IPS-15b (cell line): ENCODE measurements around the gene LDLRAD4.

Experiments
- H3K27me3 ChIP-seq: one replicate; pipeline ENCODE4 v1.6.1; 2013; ENCODE audit warnings: low read length; ENCODE audit not compliant: control insufficient read depth, insufficient read depth
- H3K36me3 ChIP-seq: one replicate; pipeline ENCODE4 v1.6.1; 2013; ENCODE audit warnings: low read length; ENCODE audit not compliant: control insufficient read depth, insufficient read depth
- H3K4me1 ChIP-seq: one replicate; pipeline ENCODE4 v1.6.1; 2013; ENCODE audit warnings: mild to moderate bottlenecking, low read length; ENCODE audit not compliant: control insufficient read depth, insufficient read depth
- H3K4me3 ChIP-seq: one replicate; pipeline ENCODE4 v1.5.1; 2013; ENCODE audit warnings: low read depth, low read length
- H3K9ac ChIP-seq: one replicate; pipeline ENCODE4 v1.6.1; 2013; ENCODE audit warnings: low read depth, mild to moderate bottlenecking, low read length
- H3K9me3 ChIP-seq: one replicate; pipeline ENCODE4 v1.6.1; 2013; ENCODE audit warnings: mild to moderate bottlenecking, low read length; ENCODE audit not compliant: control insufficient read depth, insufficient read depth

The LDLRAD4 gene

DNA sequence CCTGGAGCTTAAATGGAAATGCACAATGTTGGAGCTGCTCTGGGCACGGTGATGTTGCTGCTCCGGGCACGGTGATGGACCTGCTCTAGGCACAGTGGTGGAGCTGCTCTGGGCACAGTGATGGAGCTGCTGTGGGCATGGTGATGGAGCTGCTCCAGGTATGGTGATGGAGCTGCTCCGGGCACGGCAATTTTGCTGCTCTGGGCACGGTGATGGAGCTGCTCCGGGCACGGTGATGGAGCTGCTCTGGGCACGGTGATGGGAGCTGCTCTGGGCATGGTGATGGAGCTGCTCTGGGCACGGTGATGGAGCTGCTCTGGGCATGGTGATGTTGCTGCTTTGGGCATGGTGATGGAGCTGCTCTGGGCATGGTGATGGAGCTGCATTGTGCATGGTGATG, 79.7 kb downstream of the LDLRAD4 start:
- no peaks in the 10 kb centered on the region for H3K36me3 ChIP-seq
- no peak overlapping the region for H3K9ac ChIP-seq
- H3K4me1 ChIP-seq: no peaks in the 10 kb centered on the region
- H3K27me3 ChIP-seq: no peaks in the 10 kb centered on the region
- H3K4me3 ChIP-seq: no peak overlapping the region
- H3K9me3 ChIP-seq: no peaks in the 10 kb centered on the region

GRCh38 chr18:13300029-13300428, 81.5 kb downstream of the LDLRAD4 start:
- Histone ChIP-seq H3K27me3 (no peaks in the 10 kb centered on the region), H3K4me1 (no peaks in the 10 kb centered on the region), H3K4me3 (no peak overlapping the region), H3K36me3 (no peaks in the 10 kb centered on the region), H3K9ac (no peak overlapping the region), H3K9me3 (no peaks in the 10 kb centered on the region)

GRCh38 chr18:13300796-13301195, 82.2 kb downstream of the LDLRAD4 start:
- no peaks in the 10 kb centered on the region for H3K27me3 ChIP-seq
- no peak overlapping the region for H3K9ac ChIP-seq
- H3K4me1 ChIP-seq: no peaks in the 10 kb centered on the region
- no peaks in the 10 kb centered on the region for H3K36me3 ChIP-seq
- H3K9me3 ChIP-seq: no peaks in the 10 kb centered on the region
- no peak overlapping the region for H3K4me3 ChIP-seq

- no peaks in the 10 kb centered on the region for H3K9me3 ChIP-seq
- no peaks in the 10 kb centered on the region for H3K27me3 ChIP-seq
- no peaks in the 10 kb centered on the region for H3K36me3 ChIP-seq
- no peaks in the 10 kb centered on the region for H3K4me1 ChIP-seq
- H3K4me3 ChIP-seq: no peak overlapping the region
- H3K9ac ChIP-seq: no peak overlapping the region
These were observed 83.5 kb downstream of the LDLRAD4 start for GRCh38 chr18:13302040-13302439.

- Histone ChIP-seq H3K36me3 (no peaks in the 10 kb centered on the region), H3K27me3 (no peaks in the 10 kb centered on the region), H3K4me1 (no peaks in the 10 kb centered on the region), H3K9ac (no peak overlapping the region), H3K9me3 (no peaks in the 10 kb centered on the region), H3K4me3 (no peak overlapping the region)
These were observed 84.1 kb downstream of the LDLRAD4 start for GRCh38 chr18:13302457-13303225.

DNA sequence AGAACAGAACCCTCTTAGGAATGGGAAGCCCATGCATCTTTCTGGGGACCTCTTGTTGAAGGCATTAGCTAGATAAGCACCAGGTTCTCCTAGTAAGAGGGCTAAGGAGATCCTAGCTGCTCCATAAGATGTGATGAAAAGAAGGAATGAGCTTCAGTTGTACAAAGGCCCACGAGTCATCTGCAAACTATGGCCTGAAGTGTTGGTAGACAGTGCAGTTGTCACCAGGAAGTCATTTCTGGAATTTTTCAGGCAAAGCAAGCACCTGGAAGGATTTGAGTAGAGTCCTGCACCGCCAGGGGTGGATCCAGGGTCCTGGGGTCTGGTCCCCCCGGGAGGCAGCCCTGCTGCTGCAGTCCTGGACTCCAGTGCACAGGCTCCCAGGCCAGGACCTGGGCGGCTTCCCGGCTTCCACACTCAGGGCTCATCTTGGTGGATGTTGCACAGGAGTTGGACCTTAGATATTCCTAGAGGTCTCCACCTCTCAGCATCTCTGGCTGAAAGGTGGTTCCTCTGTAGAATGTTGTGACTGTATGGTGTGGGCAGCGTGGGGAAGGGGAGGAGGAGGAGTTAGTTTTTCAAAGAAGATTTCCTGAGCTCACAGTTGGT, 85.3 kb downstream of the LDLRAD4 start:
- Histone ChIP-seq H3K36me3 (no peaks in the 10 kb centered on the region), H3K4me1 (no peaks in the 10 kb centered on the region), H3K9me3 (no peaks in the 10 kb centered on the region), H3K9ac (no peak overlapping the region), H3K27me3 (no peaks in the 10 kb centered on the region), H3K4me3 (no peak overlapping the region)

GRCh38 chr18:13305301-13305700, 86.7 kb downstream of the LDLRAD4 start:
- no peak overlapping the region for H3K4me3 ChIP-seq
- no peak overlapping the region for H3K9ac ChIP-seq
- H3K36me3 ChIP-seq: no peaks in the 10 kb centered on the region
- no peaks in the 10 kb centered on the region for H3K27me3 ChIP-seq
- no peaks in the 10 kb centered on the region for H3K9me3 ChIP-seq
- no peaks in the 10 kb centered on the region for H3K4me1 ChIP-seq

GRCh38 chr18:13306583-13306982, 88.0 kb downstream of the LDLRAD4 start:
- H3K4me3 ChIP-seq: no peak overlapping the region
- no peaks in the 10 kb centered on the region for H3K36me3 ChIP-seq
- H3K9ac ChIP-seq: no peak overlapping the region
- H3K4me1 ChIP-seq: no peaks in the 10 kb centered on the region
- no peaks in the 10 kb centered on the region for H3K9me3 ChIP-seq
- no peaks in the 10 kb centered on the region for H3K27me3 ChIP-seq

- no peaks in the 10 kb centered on the region for H3K4me1 ChIP-seq
- no peaks in the 10 kb centered on the region for H3K27me3 ChIP-seq
- no peak overlapping the region for H3K4me3 ChIP-seq
These were observed 89.8 kb downstream of the LDLRAD4 start for GRCh38 chr18:13308369-13308768.

DNA sequence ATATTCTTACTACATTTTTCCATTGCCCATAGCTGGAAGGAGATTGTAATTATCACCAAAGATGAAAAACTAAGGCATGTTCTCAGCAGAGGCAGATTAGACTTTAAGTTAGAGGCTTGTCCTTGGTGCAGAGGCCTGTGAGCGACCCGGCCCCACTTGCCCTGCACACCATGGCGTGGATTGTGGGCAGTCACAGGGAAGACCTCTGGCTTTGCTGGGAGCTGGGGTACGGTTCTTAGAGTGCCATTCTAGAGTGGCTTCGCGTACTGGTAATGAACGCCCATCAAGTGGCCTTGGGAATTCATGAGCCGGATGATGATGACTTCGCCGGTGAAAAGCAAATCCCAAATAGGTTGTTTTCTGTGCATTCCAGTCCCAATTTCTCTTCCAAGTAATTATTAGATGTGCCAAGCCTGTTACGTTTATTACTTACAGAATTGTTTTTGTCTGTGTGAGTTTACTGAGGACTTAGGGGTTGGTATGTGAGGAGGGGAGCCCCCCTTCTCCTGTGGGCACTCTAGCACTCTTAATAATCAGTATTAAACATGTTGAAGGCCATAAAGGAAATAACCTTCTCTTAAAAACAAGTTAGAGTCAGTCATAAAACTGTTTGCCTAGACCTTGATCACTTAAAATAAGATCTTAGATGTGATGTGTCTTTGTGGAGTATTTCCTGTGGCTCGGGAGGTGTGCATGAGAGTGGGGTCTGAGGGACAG, 90.6 kb downstream of the LDLRAD4 start:
- Histone ChIP-seq H3K27me3 (no peaks in the 10 kb centered on the region), H3K36me3 (no peaks in the 10 kb centered on the region), H3K9me3 (no peaks in the 10 kb centered on the region), H3K4me1 (no peaks in the 10 kb centered on the region), H3K4me3 (no peak overlapping the region), H3K9ac (no peak overlapping the region)

More at GRCh38 chr18:13308369-13308768, 89.8 kb downstream of the LDLRAD4 start:
- Histone ChIP-seq H3K36me3 (no peaks in the 10 kb centered on the region), H3K9ac (no peak overlapping the region), H3K9me3 (no peaks in the 10 kb centered on the region)

- H3K36me3 ChIP-seq: peaks cover 3% of the 10 kb centered on the region
- no peaks in the 10 kb centered on the region for H3K4me1 ChIP-seq
- H3K27me3 ChIP-seq: no peaks in the 10 kb centered on the region
- no peak overlapping the region for H3K4me3 ChIP-seq
- H3K9ac ChIP-seq: no peak overlapping the region
- H3K9me3 ChIP-seq: no peaks in the 10 kb centered on the region
These were observed 91.4 kb downstream of the LDLRAD4 start for GRCh38 chr18:13309748-13310670.
